GM20000 (cell line): Measurements from ENCODE around the gene RAPGEF1.

Experiments
- DNase-seq: peaks from one replicate; pipeline ENCODE4 v3.0.0; 2012; ENCODE audit warnings: low spot score
- CTCF ChIP-seq: IDR thresholded peaks from 2 replicates; pipeline ENCODE4 v1.5.1; 2012; ENCODE audit warnings: mild to moderate bottlenecking, control low read depth; ENCODE audit errors: extremely low read depth, missing control alignments

The RAPGEF1 gene

GRCh38 chr9:131679261-131680020 is 60.4 kb downstream of the RAPGEF1 start:
- no peak for DNase-seq
- no peak for TF ChIP-seq CTCF

- DNase-seq = peak; percentile 85
- TF ChIP-seq CTCF = no peak
Observed at GRCh38 chr9:131678499-131679111, 61.3 kb downstream of the RAPGEF1 start.

- TF ChIP-seq CTCF = no peak
- peak; percentile 59 for DNase-seq
Observed at GRCh38 chr9:131677444-131678180, 62.3 kb downstream of the RAPGEF1 start.

GRCh38 chr9:131677049-131677443 is 62.8 kb downstream of the RAPGEF1 start:
- no peak for TF ChIP-seq CTCF
- DNase-seq = no peak

- no peak for DNase-seq
Observed at GRCh38 chr9:131676431-131676972, 63.4 kb downstream of the RAPGEF1 start.

GRCh38 chr9:131675437-131676022 is 64.3 kb downstream of the RAPGEF1 start:
- no peak for TF ChIP-seq CTCF

More at GRCh38 chr9:131676431-131676972, 63.4 kb downstream of the RAPGEF1 start:
- no peak for TF ChIP-seq CTCF

More at GRCh38 chr9:131675437-131676022, 64.3 kb downstream of the RAPGEF1 start:
- no peak for DNase-seq
